ENCODE measurements around the gene ARHGEF11. TPM values are rescaled to one million over a fixed set of nuclear protein-coding genes. Genes with fewer than 3 reads are reported as not detected.

The ARHGEF11 gene
- total and polyA plus RNA-seq, 9 of the 15 experiments (the other 6 are each of a cell fraction or from before 2014, with no cell fraction given): 0.14 to 15.5 (median 9.0) TPM

DNA sequence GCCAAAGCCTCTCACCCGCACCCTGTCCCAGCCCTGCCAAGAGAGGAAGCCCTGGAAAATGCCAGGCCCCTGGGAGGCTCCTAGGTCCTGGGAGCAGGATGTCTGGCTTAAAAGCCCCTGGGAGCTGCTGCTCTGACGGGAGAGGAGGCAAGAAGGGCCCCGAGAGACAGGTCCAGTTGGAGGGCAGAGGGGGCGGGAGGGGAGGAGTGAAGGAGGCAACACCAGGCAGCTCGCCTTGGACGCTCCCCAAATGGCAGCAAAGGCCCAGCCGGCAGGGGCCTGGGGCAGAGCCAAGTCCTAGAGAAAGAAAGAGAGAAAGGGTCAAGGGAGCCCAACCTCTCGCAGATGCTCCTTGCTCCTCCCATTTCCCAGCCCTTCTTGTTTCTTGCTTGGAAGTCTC is 47.3 kb upstream of the ARHGEF11 start:
- FAIRE-seq: no peak
- Histone ChIP-seq H3K9ac (ENCODE audit: insufficient read depth in 1 of 2, low read depth in 2 of 2, low read length in 2 of 2) (no peak overlapping the region), H3K9me3 (replicated peaks; ENCODE audit: control insufficient read depth, insufficient read depth, low read depth, low read length) (no peaks in the 10 kb centered on the region), H3K4me1 (replicated peaks in 1 of 2; ENCODE audit: control insufficient read depth in 2 of 2, insufficient read depth in 2 of 2, low read length in 2 of 2) (peaks cover 2 to 4% of the 10 kb centered on the region in 2 experiments; a peak in 1 of 5 replicates), H3K27ac (ENCODE audit: extremely low read depth, low read depth, low read length) (no peak overlapping the region), H4K20me1 (replicated peaks; ENCODE audit: control insufficient read depth, insufficient read depth, low read length) (no peaks in the 10 kb centered on the region; the same call in 1 of the 2 replicates), H3K27me3 (ENCODE audit: control insufficient read depth in 2 of 2, insufficient read depth in 2 of 2, low read length in 2 of 2) (peaks cover 3% of the 10 kb centered on the region in 2 experiments; a peak in 3 of 5 replicates), H2AFZ (ENCODE audit: low read depth, low read length) (0 out of 2 replicates have a peak overlapping the region, but pooled peaks have one; percentile 19), H3K4me2 (ENCODE audit: insufficient read depth, low read length) (no peak overlapping the region), H3K36me3 (ENCODE audit: control insufficient read depth, insufficient read depth, low read length) (no peaks in the 10 kb centered on the region), H3K79me2 (ENCODE audit: control insufficient read depth, insufficient read depth, low read length) (no peaks in the 10 kb centered on the region), H3K4me3 (no peak overlapping the region), H3K9me1 (ENCODE audit: control insufficient read depth, insufficient read depth, low read length) (no peaks in the 10 kb centered on the region)
- peak; percentile 28; the same call in 2 of the 3 replicates for ATAC-seq
- BruUV-seq (replicated peaks): no TSS peak
- ChIA-PET POLR2A (no interaction called here), CTCF (ENCODE audit: low intra/inter-chr PET ratio) (interaction anchor here (1.1 to 5.9 kb wide), 2 partner anchors 64 to 466 kb away, joined by 3 to 133 read pairs; no protein-coding TSS in a partner anchor)
- in situ Hi-C loops (cut with MboI): loop anchor here (10.0 kb wide), 1 partner anchor 402 kb away; no protein-coding TSS in a partner anchor
- intact Hi-C loops (cut with micrococcal nuclease): loop anchor here (10.0 kb wide), 1 partner anchor 402 kb away; no protein-coding TSS in a partner anchor
- 21% methylated on average over 4 of the region's 8 CpGs for WGBS (ENCODE audit: insufficient coverage, low coverage, missing lambda C conversion rate)
- peak in 1 of 4 experiments; percentile 9 for DNase-seq (ENCODE audit: extremely low read depth in 1 of 4, low spot score in 3 of 4)
- TF ChIP-seq NFXL1 (CRISPR knock-in tag; IDR thresholded peaks at IDR 0.05) (no peak), DPF2 (IDR thresholded peaks at IDR 0.05) (no peak), PPARD (CRISPR knock-in tag; IDR thresholded peaks at IDR 0.05) (no peak), STAG1 (CRISPR knock-in tag; IDR thresholded peaks at IDR 0.05; ENCODE audit: borderline replicate concordance) (no peak), SRSF1 (IDR thresholded peaks at IDR 0.05; ENCODE audit: low read depth, low read length) (no peak), ZNF197 (CRISPR knock-in tag; IDR thresholded peaks at IDR 0.05; ENCODE audit: low read depth) (no peak), CTCF (IDR thresholded peaks at IDR 0.05 in 2 of 3, conservative IDR thresholded peaks at IDR 0.05 in 1 of 3; ENCODE audit: insufficient read depth in 2 of 3, low read depth in 1 of 3, low read length in 3 of 3) (no peak), MEF2A (IDR thresholded peaks at IDR 0.05; ENCODE audit: control insufficient read depth, low read depth, low read length) (no peak), COPS2 (conservative IDR thresholded peaks at IDR 0.05) (no peak)
- TF ChIP-seq, protein P1, sequence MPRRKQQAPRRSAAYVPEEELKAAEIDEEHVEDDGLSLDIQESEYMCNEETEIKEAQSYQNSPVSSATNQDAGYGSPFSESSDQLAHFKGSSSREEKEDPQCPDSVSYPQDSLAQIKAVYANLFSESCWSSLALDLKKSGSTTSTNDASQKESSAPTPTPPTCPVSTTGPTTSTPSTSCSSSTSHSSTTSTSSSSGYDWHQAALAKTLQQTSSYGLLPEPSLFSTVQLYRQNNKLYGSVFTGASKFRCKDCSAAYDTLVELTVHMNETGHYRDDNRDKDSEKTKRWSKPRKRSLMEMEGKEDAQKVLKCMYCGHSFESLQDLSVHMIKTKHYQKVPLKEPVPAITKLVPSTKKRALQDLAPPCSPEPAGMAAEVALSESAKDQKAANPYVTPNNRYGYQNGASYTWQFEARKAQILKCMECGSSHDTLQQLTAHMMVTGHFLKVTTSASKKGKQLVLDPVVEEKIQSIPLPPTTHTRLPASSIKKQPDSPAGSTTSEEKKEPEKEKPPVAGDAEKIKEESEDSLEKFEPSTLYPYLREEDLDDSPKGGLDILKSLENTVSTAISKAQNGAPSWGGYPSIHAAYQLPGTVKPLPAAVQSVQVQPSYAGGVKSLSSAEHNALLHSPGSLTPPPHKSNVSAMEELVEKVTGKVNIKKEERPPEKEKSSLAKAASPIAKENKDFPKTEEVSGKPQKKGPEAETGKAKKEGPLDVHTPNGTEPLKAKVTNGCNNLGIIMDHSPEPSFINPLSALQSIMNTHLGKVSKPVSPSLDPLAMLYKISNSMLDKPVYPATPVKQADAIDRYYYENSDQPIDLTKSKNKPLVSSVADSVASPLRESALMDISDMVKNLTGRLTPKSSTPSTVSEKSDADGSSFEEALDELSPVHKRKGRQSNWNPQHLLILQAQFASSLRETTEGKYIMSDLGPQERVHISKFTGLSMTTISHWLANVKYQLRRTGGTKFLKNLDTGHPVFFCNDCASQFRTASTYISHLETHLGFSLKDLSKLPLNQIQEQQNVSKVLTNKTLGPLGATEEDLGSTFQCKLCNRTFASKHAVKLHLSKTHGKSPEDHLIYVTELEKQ (CRISPR knock-in tag; IDR thresholded peaks at IDR 0.05): no peak
- TF ChIP-seq, protein P2, sequence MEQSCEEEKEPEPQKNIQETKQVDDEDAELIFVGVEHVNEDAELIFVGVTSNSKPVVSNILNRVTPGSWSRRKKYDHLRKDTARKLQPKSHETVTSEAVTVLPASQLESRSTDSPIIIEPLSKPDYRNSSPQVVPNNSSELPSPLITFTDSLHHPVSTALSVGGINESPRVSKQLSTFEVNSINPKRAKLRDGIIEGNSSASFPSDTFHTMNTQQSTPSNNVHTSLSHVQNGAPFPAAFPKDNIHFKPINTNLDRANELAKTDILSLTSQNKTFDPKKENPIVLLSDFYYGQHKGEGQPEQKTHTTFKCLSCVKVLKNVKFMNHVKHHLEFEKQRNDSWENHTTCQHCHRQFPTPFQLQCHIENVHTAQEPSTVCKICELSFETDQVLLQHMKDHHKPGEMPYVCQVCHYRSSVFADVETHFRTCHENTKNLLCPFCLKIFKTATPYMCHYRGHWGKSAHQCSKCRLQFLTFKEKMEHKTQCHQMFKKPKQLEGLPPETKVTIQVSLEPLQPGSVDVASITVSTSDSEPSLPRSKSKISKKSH (CRISPR knock-in tag; IDR thresholded peaks at IDR 0.05): no peak
- TF ChIP-seq, protein P3, sequence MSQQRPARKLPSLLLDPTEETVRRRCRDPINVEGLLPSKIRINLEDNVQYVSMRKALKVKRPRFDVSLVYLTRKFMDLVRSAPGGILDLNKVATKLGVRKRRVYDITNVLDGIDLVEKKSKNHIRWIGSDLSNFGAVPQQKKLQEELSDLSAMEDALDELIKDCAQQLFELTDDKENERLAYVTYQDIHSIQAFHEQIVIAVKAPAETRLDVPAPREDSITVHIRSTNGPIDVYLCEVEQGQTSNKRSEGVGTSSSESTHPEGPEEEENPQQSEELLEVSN (IDR thresholded peaks at IDR 0.05; ENCODE audit: borderline replicate concordance in 1 of 2, extremely low read depth in 1 of 2, insufficient read depth in 1 of 2, insufficient read length in 1 of 2, low read depth in 1 of 2, low read length in 1 of 2, poor library complexity in 1 of 2, severe bottlenecking in 1 of 2): no peak

All from K562 (cell line).